Endothelial cell of umbilical vein (primary cell): ENCODE results near the gene ZNF821. TPM values are rescaled to one million over a fixed set of nuclear protein-coding genes. Genes with fewer than 3 reads are reported as not detected.

Source experiments
- BruUV-seq: library from RNA; stranded (reverse); fragments of 400-500 nt; replicated peaks from 2 replicates; lab custom pipeline; 2021; lab: Mats Ljungman, UMichigan
- CTCF ChIA-PET: fragments of 300-600, 350-600 bp; sonication (Branson Sonifier 250); formaldehyde crosslinking; loops from one replicate; lab custom pipeline; 2021; ENCODE audit warnings: antibody characterized with exemption, inconsistent platforms; lab: Charles Lee
- POLR2A ChIA-PET: fragments of 300-600, 350-600 bp; sonication (Branson Sonifier 250); formaldehyde crosslinking; loops from one replicate; lab custom pipeline; 2021; ENCODE audit warnings: antibody characterized with exemption, inconsistent platforms; lab: Charles Lee
- DNase-seq: peaks from one replicate; pipeline ENCODE4 v3.0.0-alpha.2; 2011; ENCODE audit warnings: low read depth, low spot score
- FAIRE-seq: peaks from 2 replicates; lab custom pipeline; 2011; peaks lifted over from hg19 to GRCh38; lab: Jason Lieb, UNC
- H2AFZ ChIP-seq: 2 replicates; pipeline ENCODE4 v1.6.0; 2012; ENCODE audit warnings: low read depth, low read length, control low read depth, inconsistent platforms
- H3K27ac ChIP-seq: 2 replicates; pipeline ENCODE4 v1.5.1; 2011; ENCODE audit warnings: low read depth, mild to moderate bottlenecking, control low read depth, low read length, moderate library complexity; ENCODE audit not compliant: insufficient read depth
- H3K27me3 ChIP-seq, 2 experiments: 2 replicates each; pipeline versions ENCODE4 v1.6.0 to v1.6.1; 2011; ENCODE audit warnings: low read length in 2 of 2, mixed read lengths in 1 of 2; ENCODE audit not compliant: control insufficient read depth in 2 of 2, insufficient read depth in 2 of 2
- H3K36me3 ChIP-seq, 2 experiments: 2 replicates in 1 of 2; 3 replicates in 1 of 2; pipeline ENCODE4 v1.5.1; 2011; ENCODE audit warnings: low read length in 2 of 2, mild to moderate bottlenecking in 1 of 2, moderate library complexity in 1 of 2; ENCODE audit not compliant: control insufficient read depth in 2 of 2, insufficient read depth in 2 of 2; ENCODE audit errors: extremely low read depth in 1 of 2
- H3K4me1 ChIP-seq: 3 replicates; pipeline ENCODE4 v1.5.1; 2011; ENCODE audit warnings: mild to moderate bottlenecking, low read length; ENCODE audit not compliant: control insufficient read depth, insufficient read depth; ENCODE audit errors: extremely low read depth
- H3K4me2 ChIP-seq: 2 replicates; pipeline ENCODE4 v1.6.1; 2011; ENCODE audit warnings: low read length, control low read depth, mixed read lengths; ENCODE audit not compliant: insufficient read depth
- H3K4me3 ChIP-seq, 3 experiments: fragments of 200-600 bp in 1 of 3; sonication (generic), shearing (Covaris generic) in 1 of 3; replicated peaks in 1 of 3; 2 replicates each; pipeline ENCODE4 v1.5.1; 2011 to 2016; ENCODE audit warnings: control low read depth in 3 of 3, low read length in 3 of 3, mild to moderate bottlenecking in 2 of 3, inconsistent platforms in 1 of 3, low read depth in 1 of 3, moderate library complexity in 1 of 3; ENCODE audit not compliant: insufficient read depth in 1 of 3
- H3K79me2 ChIP-seq: 2 replicates; pipeline ENCODE4 v1.6.0; 2012; ENCODE audit warnings: low read length, inconsistent platforms; ENCODE audit not compliant: control insufficient read depth, insufficient read depth
- H3K9ac ChIP-seq: replicated peaks from 2 replicates; pipeline ENCODE3; 2011; ENCODE audit warnings: low read length, control low read depth; ENCODE audit not compliant: insufficient read depth; ENCODE audit errors: extremely low read depth
- H3K9me1 ChIP-seq: replicated peaks from 3 replicates; pipeline ENCODE4 v1.6.0; 2011; ENCODE audit warnings: mild to moderate bottlenecking, low read length; ENCODE audit not compliant: control insufficient read depth, insufficient read depth; ENCODE audit errors: extremely low read depth
- H3K9me3 ChIP-seq: replicated peaks from 2 replicates; pipeline ENCODE4 v1.5.1; 2012; ENCODE audit warnings: low read length, inconsistent platforms; ENCODE audit not compliant: control insufficient read depth, insufficient read depth
- H4K20me1 ChIP-seq: replicated peaks from 2 replicates; pipeline ENCODE3; 2011; ENCODE audit warnings: mild to moderate bottlenecking, low read length; ENCODE audit not compliant: control insufficient read depth, insufficient read depth; ENCODE audit errors: extremely low read depth
- EZH2 ChIP-seq: IDR thresholded peaks from 2 replicates; pipeline ENCODE4 v1.6.1; 2012; ENCODE audit warnings: borderline replicate concordance, low read depth, mild to moderate bottlenecking, moderate library complexity, low read length, inconsistent platforms; ENCODE audit not compliant: severe bottlenecking
- FOS ChIP-seq: IDR thresholded peaks from 2 replicates; pipeline ENCODE4 v1.6.1; 2011; ENCODE audit warnings: mild to moderate bottlenecking, low read length, moderate library complexity, borderline replicate concordance; ENCODE audit not compliant: insufficient read depth
- GATA2 ChIP-seq: IDR thresholded peaks from 2 replicates; pipeline ENCODE4 v1.7.0; 2011; ENCODE audit warnings: low read depth, mild to moderate bottlenecking, moderate library complexity, mixed read lengths, low read length; ENCODE audit not compliant: insufficient read length, insufficient read depth
- MYC ChIP-seq: IDR thresholded peaks from one replicate; pipeline ENCODE4 v1.6.1; 2011; ENCODE audit warnings: mild to moderate bottlenecking, low read depth, low read length
- POLR2A ChIP-seq: IDR thresholded peaks from 2 replicates; pipeline ENCODE4 v1.6.1; 2012; ENCODE audit warnings: low read depth, mild to moderate bottlenecking, control low read depth, low read length
- POLR2AphosphoS5 ChIP-seq: IDR thresholded peaks from 2 replicates; pipeline ENCODE4 v1.6.1; 2012; ENCODE audit warnings: low read depth, mild to moderate bottlenecking, control low read depth, low read length, moderate library complexity; ENCODE audit not compliant: insufficient read depth
- dilution Hi-C: fragments of 300-500 bp; cut with MboI; formaldehyde crosslinking; loops from one replicate; pipeline ENCODE4 v1.15.0; 2019; ENCODE audit warnings: low sequenced_read_pairs; ENCODE audit not compliant: extremely low pct_ligation_motif_present
- intact Hi-C: fragments of 100-400 bp; cut with micrococcal nuclease; formaldehyde crosslinking; loops from one replicate; pipeline ENCODE4 v1.10.0; 2022
- polyA plus RNA-seq, 4 experiments: library from polyadenylated mRNA; depleted of rRNA in 3 of 4; stranded (reverse) in 3 of 4; unstranded in 1 of 4; fragments of >200 nt; gene quantifications; 2 replicates each; pipeline versions ENCODE4 v1.2.1 to v1.2.3, GENCODE V29; 2011 to 2012; ENCODE audit warnings: missing spikeins in 1 of 4
- total RNA-seq: library from RNA; stranded (reverse); gene quantifications from 2 replicates; pipeline ENCODE4 v1.2.3, GENCODE V29; 2021
- TF ChIP-seq, protein P1 (sequence below): IDR thresholded peaks from 2 replicates; pipeline ENCODE4 v1.6.1; 2011; ENCODE audit not compliant: insufficient read depth, insufficient read length
- TF ChIP-seq, protein P2 (sequence below), 2 donors: IDR thresholded peaks; 1 replicate in 1 of 2; 2 replicates in 1 of 2; pipeline ENCODE4 v1.5.1; 2011; ENCODE audit warnings: low read length in 2 of 2, mild to moderate bottlenecking in 2 of 2, moderate library complexity in 2 of 2, control low read depth in 1 of 2, inconsistent platforms in 1 of 2, low read depth in 1 of 2; ENCODE audit not compliant: insufficient read depth in 1 of 2; ENCODE audit errors: extremely low read depth in 1 of 2

Gene ZNF821
- total and polyA plus RNA-seq, 2 donors (not counting 3 experiments of a cell fraction or from before 2014, with no cell fraction given), result 7.3 to 8.1 TPM

DNA sequence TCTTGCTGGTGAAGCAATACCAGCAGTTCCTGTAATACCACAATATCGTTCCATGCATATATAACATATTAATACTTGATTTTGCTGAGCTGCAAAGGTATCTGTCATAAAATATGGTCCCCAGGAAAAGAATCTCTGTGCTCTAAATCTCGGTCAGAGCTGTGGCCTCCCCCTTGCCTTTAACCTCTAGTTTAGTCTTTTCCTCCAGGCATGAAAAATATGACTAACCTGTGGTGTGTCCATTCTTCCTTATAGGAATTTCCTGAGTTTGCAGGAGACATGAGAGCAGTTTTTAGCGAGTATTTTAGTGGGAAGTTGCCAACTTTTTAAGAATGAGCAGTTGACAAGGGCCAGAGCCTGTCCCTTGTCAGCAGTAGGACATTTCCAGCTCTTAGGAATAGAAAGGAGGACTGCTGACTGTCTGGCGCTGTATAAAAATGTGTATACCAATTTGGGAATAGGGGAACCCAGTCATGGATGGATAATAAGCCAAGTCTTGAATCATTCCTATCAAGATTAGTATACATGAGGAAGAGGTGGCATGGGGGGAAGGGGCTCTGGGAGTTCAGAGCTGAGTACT lies 29.5 kb downstream of the ZNF821 start:
- TF ChIP-seq POLR2A (no peak), POLR2AphosphoS5 (no peak), EZH2 (no peak), MYC (no peak), GATA2 (no peak), FOS (no peak)
- TF ChIP-seq, protein P1, sequence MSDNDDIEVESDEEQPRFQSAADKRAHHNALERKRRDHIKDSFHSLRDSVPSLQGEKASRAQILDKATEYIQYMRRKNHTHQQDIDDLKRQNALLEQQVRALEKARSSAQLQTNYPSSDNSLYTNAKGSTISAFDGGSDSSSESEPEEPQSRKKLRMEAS, result no peak
- TF ChIP-seq, protein P2, sequence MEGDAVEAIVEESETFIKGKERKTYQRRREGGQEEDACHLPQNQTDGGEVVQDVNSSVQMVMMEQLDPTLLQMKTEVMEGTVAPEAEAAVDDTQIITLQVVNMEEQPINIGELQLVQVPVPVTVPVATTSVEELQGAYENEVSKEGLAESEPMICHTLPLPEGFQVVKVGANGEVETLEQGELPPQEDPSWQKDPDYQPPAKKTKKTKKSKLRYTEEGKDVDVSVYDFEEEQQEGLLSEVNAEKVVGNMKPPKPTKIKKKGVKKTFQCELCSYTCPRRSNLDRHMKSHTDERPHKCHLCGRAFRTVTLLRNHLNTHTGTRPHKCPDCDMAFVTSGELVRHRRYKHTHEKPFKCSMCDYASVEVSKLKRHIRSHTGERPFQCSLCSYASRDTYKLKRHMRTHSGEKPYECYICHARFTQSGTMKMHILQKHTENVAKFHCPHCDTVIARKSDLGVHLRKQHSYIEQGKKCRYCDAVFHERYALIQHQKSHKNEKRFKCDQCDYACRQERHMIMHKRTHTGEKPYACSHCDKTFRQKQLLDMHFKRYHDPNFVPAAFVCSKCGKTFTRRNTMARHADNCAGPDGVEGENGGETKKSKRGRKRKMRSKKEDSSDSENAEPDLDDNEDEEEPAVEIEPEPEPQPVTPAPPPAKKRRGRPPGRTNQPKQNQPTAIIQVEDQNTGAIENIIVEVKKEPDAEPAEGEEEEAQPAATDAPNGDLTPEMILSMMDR (IDR thresholded peaks at IDR 0.05; ENCODE audit: extremely low read depth in 1 of 2, insufficient read depth in 1 of 2, low read depth in 1 of 2, low read length in 2 of 2), result no peak
- dilution Hi-C loops (no loop called here), intact Hi-C loops (no loop called here)
- DNase-seq (no peak), FAIRE-seq (no peak)
- no peak overlapping the region for H2AFZ ChIP-seq
- H3K36me3 ChIP-seq, result peaks cover 15 to 24% of the 10 kb centered on the region in 2 experiments
- no peaks in the 10 kb centered on the region for H3K4me1 ChIP-seq
- no peaks in the 10 kb centered on the region for H3K27me3 ChIP-seq
- H3K4me3 ChIP-seq, result no peak overlapping the region
- CTCF ChIA-PET, result interaction anchor here (1.8 kb wide), 1 partner anchor 107 kb away, joined by 4 read pairs; no protein-coding TSS in a partner anchor
- no TSS peak for BruUV-seq
- peaks cover 12% of the 10 kb centered on the region for H3K79me2 ChIP-seq
- H3K4me2 ChIP-seq, result no peak overlapping the region
- H4K20me1 ChIP-seq, result no peaks in the 10 kb centered on the region
- no peaks in the 10 kb centered on the region for H3K9me3 ChIP-seq
- H3K9me1 ChIP-seq, result no peaks in the 10 kb centered on the region
- H3K9ac ChIP-seq, result no peak overlapping the region
- POLR2A ChIA-PET, result no interaction called here
- no peak overlapping the region for H3K27ac ChIP-seq
